ENCODE measurements around the gene RAN. TPM values are rescaled to one million over a fixed set of nuclear protein-coding genes. Genes with fewer than 3 reads are reported as not detected.

RAN gene
- total RNA-seq, 3 donors from 2014 or later, result 157 to 186 (median 162) TPM

DNA sequence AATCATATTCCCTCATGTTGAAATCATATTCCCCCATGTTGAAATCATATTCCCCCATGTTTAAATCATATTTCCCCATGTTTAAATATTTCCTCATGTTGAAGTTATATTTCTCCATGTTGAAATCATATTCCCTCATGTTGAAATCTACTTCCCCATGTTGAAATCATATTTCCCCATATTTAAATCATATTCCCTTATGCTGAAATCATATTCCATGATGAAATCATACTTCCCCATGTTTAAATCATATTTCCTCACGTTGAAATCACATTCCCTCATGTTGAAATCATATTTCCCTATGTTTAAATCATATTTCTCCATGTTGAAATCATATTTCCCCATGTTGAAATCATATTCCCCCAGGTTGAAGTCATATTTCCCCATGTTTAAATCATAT, 47.2 kb downstream of the RAN start:
- no peak for DNase-seq (ENCODE audit: low spot score in 2 of 2)
- H3K36me3 ChIP-seq, result no peaks in the 10 kb centered on the region
- H3K9me3 ChIP-seq, result no peaks in the 10 kb centered on the region
- no peaks in the 10 kb centered on the region for H3K4me1 ChIP-seq
- no peak overlapping the region for H3K27ac ChIP-seq
- TF ChIP-seq POLR2A (IDR thresholded peaks at IDR 0.05), result no peak
- no peak for TF ChIP-seq POLR2AphosphoS5 (IDR thresholded peaks at IDR 0.05)
- TF ChIP-seq, protein P1, sequence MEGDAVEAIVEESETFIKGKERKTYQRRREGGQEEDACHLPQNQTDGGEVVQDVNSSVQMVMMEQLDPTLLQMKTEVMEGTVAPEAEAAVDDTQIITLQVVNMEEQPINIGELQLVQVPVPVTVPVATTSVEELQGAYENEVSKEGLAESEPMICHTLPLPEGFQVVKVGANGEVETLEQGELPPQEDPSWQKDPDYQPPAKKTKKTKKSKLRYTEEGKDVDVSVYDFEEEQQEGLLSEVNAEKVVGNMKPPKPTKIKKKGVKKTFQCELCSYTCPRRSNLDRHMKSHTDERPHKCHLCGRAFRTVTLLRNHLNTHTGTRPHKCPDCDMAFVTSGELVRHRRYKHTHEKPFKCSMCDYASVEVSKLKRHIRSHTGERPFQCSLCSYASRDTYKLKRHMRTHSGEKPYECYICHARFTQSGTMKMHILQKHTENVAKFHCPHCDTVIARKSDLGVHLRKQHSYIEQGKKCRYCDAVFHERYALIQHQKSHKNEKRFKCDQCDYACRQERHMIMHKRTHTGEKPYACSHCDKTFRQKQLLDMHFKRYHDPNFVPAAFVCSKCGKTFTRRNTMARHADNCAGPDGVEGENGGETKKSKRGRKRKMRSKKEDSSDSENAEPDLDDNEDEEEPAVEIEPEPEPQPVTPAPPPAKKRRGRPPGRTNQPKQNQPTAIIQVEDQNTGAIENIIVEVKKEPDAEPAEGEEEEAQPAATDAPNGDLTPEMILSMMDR (IDR thresholded peaks at IDR 0.05), result no peak
- H3K27me3 ChIP-seq, result peaks cover 0 to 19% of the 10 kb centered on the region in 2 donors
- intact Hi-C loops (cut with DNase I; ENCODE audit: low total_unique reads), result no loop called here
- H3K4me3 ChIP-seq, result no peak overlapping the region

DNA sequence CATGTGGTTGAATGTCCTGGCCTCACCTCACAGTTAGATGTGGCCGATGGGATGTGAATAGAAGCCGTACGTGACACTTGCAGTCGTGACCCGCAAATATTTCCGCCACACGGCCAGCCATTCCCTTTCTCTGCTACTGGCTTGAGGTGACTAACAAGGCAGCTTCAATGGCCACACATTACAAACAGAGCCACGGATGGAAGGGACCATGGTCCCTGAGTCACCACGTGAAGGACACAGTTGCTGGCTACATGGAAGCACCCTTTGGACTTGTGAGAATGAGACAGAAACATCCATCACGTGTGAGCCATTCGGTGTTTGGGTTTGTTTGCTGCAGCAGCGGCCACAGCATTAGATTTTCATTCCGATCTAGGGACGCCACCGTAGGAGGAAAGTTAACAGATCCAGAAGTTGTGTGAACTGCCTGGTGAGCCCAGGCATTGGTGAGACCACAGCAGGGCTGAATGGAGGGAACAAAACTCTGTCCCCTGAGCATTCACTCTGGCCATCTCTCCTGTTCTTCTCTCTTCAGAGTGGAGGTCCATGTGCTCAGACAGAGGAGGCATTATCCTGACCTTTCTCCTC, 48.3 kb downstream of the RAN start:
- H3K4me1 ChIP-seq, result no peaks in the 10 kb centered on the region
- H3K36me3 ChIP-seq, result no peaks in the 10 kb centered on the region
- H3K27me3 ChIP-seq, result peaks cover 0 to 19% of the 10 kb centered on the region in 2 donors
- no peak for DNase-seq (ENCODE audit: low spot score in 2 of 2)
- H3K9me3 ChIP-seq, result no peaks in the 10 kb centered on the region
- intact Hi-C loops (cut with DNase I; ENCODE audit: low total_unique reads), result no loop called here
- H3K4me3 ChIP-seq, result no peak overlapping the region
- TF ChIP-seq, protein P1 (IDR thresholded peaks at IDR 0.05), result no peak
- TF ChIP-seq POLR2A (IDR thresholded peaks at IDR 0.05), result no peak
- TF ChIP-seq POLR2AphosphoS5 (IDR thresholded peaks at IDR 0.05), result no peak
- peak overlapping the region in 1 of 2 donors; percentile 55 for H3K27ac ChIP-seq

DNA sequence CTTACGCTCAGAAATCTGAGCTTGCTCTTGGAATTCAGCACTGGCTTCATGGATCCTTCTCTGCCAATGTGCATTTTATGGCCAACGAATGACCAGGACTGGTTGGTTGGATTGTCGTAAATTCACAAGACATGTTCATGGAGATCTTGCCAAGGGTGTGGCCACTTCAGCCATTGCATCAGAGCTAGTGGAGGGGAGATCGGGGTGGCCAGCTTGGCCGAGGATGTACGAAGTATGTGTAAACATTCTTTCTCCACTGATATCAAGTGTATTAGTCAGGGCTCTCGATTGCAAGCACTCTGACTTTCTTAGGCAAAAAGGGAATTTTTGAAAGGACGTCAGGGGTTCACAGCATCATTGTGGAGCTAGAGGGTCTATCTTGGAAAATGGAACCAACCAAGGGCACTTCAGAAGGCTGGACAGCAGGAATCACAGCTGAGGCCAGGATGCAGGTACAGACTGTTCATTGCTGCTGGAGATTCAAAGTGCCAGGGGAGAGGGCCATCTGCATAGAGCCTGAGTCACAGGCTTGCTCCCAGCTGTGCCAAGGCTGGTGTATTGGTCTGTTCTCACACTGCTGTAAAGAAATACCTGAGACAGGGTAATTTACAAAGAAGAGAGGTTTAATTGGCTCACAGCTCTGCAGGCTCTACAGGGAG, 49.0 kb downstream of the RAN start:
- no peaks in the 10 kb centered on the region for H3K36me3 ChIP-seq
- no peak for DNase-seq (ENCODE audit: low spot score in 2 of 2)
- H3K9me3 ChIP-seq, result no peaks in the 10 kb centered on the region
- peak overlapping the region in 1 of 2 donors; percentile 66 for H3K27ac ChIP-seq
- intact Hi-C loops (cut with DNase I; ENCODE audit: low total_unique reads), result no loop called here
- TF ChIP-seq, protein P1 (IDR thresholded peaks at IDR 0.05), result no peak
- TF ChIP-seq POLR2AphosphoS5 (IDR thresholded peaks at IDR 0.05) (peak in 2 of 3 donors; percentile 92 to 98), POLR2A (IDR thresholded peaks at IDR 0.05) (no peak)
- H3K4me1 ChIP-seq, result no peaks in the 10 kb centered on the region
- H3K4me3 ChIP-seq, result no peak overlapping the region
- peaks cover 0 to 15% of the 10 kb centered on the region in 2 donors for H3K27me3 ChIP-seq

DNA sequence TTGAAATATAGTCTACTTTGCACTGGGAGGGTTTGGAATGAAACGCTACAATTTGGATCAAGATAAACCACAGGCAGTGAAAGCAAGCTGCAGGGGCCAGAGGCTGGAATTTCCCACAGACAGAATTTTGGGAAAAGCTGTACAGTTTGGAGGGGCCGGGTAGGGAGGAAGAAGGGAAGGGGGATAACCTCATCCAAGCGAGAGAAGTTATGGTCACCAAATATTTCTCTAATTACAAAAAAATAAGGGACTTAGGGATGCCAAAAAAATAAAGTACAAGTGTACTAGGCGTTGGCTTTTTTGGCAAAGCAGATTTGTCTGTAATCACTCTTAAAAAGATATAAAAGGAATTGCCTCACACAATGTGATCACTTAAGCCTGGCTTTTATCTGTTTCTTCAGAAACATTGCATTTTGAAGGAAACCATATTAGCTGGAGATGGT, 50.7 kb downstream of the RAN start:
- intact Hi-C loops (cut with DNase I; ENCODE audit: low total_unique reads), result no loop called here

DNA sequence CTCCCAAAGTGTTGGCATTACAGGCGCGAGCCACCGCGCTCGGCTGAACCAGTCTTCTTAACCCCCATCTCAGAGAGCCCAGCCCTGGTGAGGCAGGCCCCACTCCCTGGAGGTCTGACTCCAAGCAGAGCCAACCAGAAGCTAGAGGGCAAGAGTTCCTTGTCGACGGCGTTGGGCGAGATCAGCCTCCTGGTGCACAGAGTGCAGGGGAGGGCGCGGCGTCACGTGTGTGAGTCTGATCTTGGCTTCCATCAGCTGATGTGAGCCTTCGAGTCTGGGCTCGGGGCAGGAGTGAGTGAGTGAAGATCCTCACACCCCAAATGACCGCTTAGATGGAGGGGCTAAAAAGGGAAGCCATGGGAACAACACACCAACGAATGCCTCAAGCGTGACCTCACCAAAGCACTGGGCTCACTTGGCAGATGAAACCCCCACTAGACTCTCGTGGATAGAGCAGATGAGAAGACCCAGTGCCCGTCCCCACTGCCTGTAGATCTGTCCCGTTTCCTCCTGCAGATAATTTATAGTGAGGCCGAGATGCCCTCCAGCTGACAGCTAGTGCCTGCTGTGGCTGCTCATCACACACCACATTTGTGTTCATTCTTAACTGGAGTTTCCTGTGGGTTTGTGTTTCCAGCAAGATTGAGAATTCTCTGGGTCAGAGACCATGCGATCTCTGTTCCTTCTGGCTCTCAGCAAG, 53.2 kb downstream of the RAN start:
- TF ChIP-seq, protein P1 (IDR thresholded peaks at IDR 0.05), result no peak
- TF ChIP-seq POLR2AphosphoS5 (IDR thresholded peaks at IDR 0.05), result no peak
- TF ChIP-seq POLR2A (IDR thresholded peaks at IDR 0.05), result no peak
- H3K27ac ChIP-seq, result no peak overlapping the region
- H3K4me1 ChIP-seq, result no peaks in the 10 kb centered on the region
- H3K27me3 ChIP-seq, result peaks cover 0 to 10% of the 10 kb centered on the region in 2 donors
- intact Hi-C loops (cut with DNase I; ENCODE audit: low total_unique reads), result loop anchor here (5.0 kb wide), 1 partner anchor 1272 kb away; no protein-coding TSS in a partner anchor
- H3K36me3 ChIP-seq, result no peaks in the 10 kb centered on the region
- no peak overlapping the region for H3K4me3 ChIP-seq
- DNase-seq (ENCODE audit: low spot score in 2 of 2), result no peak
- H3K9me3 ChIP-seq, result no peaks in the 10 kb centered on the region

More for the DNA sequence above, 50.7 kb downstream of the RAN start:
- H3K27ac ChIP-seq, result peak overlapping the region in 1 of 2 donors; percentile 7
- H3K4me3 ChIP-seq, result no peak overlapping the region
- no peaks in the 10 kb centered on the region for H3K36me3 ChIP-seq
- TF ChIP-seq POLR2A (IDR thresholded peaks at IDR 0.05), result no peak
- H3K4me1 ChIP-seq, result no peaks in the 10 kb centered on the region
- peaks cover 0 to 6% of the 10 kb centered on the region in 2 donors for H3K27me3 ChIP-seq
- no peaks in the 10 kb centered on the region for H3K9me3 ChIP-seq
- no peak for DNase-seq (ENCODE audit: low spot score in 2 of 2)
